HG02678 (cell line): Measurements from ENCODE around the gene RPS6KA2.

Source experiments
- ATAC-seq: cut with Tn5 transposase; IDR thresholded peaks from one replicate; pipeline ENCODE4 v1.9.1; 2021; ENCODE audit warnings: mild to moderate bottlenecking, moderate library complexity; ENCODE audit not compliant: unreplicated experiment

Gene RPS6KA2

DNA sequence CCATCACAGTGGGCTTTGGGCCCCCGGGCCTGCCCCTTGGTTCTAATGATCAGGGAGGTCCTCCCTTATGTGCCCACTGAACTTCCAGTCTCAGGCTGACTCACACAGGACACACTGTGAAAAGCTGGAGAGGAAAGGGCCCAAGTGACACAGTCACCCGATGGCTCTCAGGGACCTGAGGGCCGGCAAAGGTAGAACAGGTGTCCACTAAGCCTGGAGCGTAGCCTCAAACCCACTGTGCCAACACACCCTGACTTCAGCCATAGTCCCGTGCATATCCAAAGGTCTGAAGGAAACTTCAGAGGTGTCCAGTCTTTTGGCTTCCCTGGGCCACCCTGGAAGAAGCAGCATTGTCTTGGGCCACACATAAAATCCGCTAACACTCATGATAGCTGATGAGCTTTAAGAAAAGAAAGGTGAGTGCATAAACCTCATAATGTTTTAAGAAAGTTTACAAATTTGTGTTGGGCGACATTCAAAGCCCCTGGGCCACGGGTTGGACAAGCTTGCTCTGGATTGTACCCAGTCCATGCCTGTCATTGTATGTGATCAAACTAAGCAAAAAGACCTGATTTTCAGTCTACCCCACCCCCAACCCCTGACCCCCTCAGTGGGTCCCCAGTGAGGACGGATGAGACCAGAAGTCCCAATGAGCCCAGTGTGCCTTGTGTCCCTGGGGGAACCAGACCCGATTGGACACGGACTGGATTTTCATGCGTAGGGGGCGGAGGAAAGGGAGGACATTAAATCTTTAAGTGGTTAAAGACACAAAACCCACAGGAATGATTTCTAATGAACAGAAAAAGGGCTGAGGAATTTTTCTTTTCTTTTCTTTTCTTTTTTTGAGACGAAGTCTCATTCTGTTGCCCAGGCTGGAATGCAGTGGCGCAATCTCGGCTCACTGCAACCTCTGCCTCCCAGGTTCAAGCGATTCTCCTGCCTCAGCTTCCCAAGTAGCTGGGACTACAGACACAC is 46.7 kb downstream of the RPS6KA2 start:
- ATAC-seq, result no peak

- ATAC-seq, result no peak
Observed at GRCh38 chr6:166579237-166579850, 47.7 kb downstream of the RPS6KA2 start.

DNA sequence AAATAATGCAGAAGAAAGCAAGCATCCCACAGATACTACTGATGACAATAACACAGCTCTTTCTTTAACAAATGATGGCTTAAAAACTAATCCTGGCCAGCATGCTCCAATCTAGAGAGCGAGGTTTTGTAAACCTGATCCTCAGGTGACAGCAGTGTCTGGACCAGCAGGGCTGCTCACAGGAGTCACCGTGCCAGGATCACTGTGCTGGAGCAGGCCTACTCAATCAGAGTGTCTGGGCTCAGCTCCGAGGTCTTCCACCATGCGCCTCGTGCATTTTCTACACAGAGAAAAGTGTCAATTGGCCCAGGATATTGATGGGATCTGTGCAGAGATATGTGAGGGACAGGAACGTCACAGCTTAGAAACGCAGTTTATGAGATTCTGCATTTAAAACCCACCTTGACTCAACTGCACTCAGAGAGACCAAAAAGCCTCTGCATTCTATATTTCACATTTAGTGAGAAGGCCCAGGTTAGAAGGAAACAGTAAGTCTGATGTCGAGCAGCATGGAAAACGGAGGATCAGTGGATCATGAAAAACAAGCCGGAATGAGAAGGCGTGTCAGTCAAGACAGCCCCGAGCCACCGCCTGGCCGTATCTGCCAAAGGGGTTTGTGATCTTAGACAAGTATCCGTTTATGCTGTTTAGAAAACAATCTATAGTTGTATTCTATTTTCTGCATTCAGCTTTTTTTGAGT is 48.4 kb downstream of the RPS6KA2 start:
- no peak for ATAC-seq

- ATAC-seq, result no peak
Observed at GRCh38 chr6:166575205-166575604, 51.8 kb downstream of the RPS6KA2 start.

GRCh38 chr6:166573511-166574216 is 53.4 kb downstream of the RPS6KA2 start:
- ATAC-seq, result no peak

GRCh38 chr6:166572370-166573261 is 54.4 kb downstream of the RPS6KA2 start:
- ATAC-seq, result no peak

DNA sequence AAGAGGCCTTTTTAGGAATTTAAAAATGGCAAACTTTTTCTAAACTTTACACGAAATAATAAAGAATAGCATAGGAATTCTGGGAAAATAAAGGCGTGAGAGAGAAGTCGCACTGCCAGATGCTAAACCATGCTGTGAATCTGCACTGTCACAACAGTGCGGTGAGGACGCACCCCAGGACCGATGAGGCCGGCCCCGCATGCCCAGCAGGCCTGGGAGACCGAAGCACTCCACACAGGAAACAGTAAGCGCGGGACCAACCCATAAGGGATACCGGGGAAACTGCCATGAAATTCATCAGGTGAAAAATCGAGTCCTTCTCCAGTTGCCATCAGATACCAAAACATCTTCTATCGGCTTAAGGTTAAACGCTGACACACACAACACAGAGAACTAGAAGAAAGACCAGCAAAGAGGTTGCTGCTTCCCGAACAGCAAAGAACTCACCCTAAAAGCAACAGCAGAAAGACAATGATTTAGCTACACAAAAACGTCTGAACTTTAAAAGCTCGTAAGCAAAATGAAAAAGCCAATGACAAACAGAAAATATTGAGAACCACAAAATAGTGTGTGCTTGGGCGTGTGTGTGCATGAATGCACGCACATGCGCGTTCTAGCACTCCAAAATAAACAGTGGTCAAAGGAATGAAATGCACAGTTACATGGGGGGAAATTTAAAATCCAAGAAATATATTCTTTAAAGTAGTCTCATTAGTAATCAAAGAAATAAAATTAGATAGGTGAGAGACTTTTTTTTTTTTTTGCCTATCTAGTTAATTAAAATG is 55.9 kb downstream of the RPS6KA2 start:
- ATAC-seq, result no peak

- ATAC-seq, result no peak
Observed at GRCh38 chr6:166569206-166569605, 57.8 kb downstream of the RPS6KA2 start.

- no peak for ATAC-seq
Observed at GRCh38 chr6:166567813-166568212, 59.2 kb downstream of the RPS6KA2 start.

DNA sequence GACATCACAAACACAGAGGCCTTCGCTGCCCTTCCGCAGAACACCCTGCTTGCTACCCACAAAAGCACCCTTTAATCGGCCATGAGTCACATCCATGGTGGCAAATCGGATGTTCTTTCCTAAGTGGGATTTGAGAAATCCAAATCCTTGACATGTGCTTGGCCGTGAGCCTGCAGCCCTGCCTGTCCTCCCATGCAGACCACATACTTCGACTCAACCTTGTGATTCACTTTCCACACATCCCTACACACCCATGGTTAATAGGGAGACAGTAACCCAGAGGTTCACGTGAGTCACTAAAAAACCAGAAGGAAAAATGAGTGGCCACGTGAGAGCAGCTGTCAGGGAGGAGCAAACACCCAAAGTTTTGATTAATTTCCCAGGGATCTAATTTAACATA is 59.9 kb downstream of the RPS6KA2 start:
- ATAC-seq, result no peak

DNA sequence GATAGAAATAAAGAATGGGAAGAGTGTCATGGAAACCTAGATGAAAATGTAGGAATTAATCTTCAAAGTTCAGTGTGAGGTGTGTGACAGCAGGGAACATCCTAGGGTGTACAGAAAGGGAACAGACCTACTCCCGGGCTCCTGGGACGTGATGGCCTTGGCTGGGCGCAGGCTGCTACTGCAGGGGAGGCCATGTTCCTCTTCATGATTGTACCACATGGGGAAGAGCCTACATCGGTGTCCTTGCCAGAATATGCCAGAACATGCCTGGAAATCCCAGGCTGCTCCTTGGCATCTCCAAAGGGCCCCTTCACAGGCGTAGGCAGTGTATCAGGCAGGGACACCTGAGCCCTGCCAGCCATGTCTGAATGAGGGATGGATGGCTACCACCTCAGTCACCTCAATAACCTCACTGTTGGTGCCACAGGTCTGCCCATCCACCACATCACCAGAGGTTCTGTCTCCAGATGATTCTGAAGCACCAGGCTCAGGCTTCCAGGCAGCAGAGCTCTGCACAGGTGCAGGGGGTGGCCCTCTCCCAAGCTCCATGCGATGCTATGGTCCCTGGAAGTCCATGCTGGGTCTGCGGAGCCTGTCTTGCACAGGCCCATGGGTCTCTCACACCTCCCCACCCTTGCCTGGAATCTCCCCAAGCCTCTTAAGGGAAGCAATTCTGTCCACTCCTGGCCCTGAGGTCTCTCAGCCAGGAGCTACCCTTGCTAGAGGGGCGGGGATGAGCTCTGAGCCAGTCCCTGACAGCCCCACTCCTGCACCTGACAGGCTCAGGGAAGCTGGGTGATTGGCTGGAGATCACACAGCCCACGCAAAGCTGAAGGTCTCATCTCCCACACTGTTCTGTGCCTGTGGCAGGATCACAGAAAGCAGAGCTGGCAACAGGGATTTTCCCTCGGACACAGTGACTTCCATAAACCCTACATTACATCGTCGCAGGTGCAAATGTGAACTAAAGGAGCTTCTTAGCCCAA is 60.7 kb downstream of the RPS6KA2 start:
- ATAC-seq, result no peak

DNA sequence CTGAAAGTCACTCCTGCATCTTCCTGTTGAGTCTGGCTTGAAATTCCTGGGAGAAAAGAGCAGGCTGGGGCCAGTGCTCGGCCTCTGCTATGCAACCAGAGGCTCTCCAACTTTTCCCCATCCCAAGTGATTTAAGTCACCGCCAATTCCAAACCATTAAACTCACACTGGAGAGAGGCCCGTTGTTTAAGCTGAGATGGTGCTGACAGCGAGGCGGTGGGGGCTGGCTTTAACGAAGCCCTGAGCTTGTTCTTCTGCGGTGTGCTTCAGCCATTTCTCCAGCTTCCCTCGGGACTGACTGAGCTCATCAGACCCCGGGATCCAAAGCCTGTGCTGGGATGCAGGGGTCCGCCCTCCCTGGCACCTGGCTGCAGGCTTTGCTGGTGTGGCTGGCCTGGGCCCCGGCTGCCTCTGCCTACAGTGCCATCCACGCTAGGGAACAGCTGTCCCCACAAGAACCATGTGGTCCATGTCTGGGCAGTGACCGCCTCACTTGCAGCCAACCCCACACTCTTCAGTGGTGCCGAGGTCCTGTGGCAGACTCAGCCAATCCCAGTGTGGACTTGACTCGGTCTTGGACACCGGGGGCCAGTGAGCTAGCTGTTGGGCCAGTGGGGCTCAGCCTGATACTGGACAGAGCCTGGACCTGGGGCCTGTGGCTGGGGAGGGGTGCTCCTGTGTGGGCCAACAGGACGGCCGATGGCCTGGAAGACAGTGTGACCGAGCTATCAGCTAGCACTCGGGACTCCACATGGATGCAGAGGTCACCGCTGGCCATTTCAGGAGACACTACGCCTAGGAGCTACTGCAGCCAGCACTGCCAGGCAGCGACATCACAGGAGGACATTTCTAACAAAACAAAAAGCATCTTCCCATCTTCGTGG is 61.7 kb downstream of the RPS6KA2 start:
- no peak for ATAC-seq

DNA sequence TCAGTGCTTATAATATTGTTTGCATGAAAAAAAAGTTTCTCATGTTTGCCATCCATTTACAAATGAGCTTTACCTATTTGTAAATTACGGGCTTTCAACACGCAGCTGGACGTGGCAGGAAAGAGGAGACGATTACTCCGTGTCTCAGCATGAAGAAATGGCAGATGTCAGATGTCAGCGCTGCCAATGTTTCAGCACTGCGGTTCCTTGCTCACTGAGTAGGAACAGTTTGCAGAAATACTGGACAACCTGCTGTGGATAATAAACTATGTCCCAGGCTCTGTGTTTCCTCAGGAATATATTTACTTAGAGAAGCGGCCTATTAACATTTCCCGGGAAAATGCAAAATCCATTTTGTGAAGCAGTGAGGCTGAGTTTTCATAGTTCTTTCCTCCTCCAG is 63.2 kb downstream of the RPS6KA2 start:
- ATAC-seq, result no peak

GRCh38 chr6:166563200-166563599 is 63.9 kb downstream of the RPS6KA2 start:
- no peak for ATAC-seq

DNA sequence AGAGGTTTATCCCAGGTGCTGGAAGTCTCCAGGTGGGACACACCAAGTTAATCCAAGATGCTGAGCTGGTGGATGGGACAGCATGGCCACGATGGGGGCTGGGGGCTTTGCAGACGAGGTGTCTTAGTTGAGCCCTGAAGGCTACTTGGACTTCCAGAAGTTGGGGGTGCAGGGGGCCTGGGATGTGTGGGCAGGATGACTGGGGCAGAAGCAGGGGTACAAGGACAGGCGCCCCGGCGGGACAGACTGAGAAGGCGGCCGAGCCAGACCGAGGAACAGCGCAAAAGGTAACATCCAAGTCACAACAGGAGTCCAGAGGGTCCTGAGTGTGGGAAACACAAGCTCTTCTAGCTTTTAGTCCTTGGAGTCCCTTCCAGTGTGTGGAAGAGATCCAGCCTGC is 64.3 kb downstream of the RPS6KA2 start:
- ATAC-seq, result no peak

DNA sequence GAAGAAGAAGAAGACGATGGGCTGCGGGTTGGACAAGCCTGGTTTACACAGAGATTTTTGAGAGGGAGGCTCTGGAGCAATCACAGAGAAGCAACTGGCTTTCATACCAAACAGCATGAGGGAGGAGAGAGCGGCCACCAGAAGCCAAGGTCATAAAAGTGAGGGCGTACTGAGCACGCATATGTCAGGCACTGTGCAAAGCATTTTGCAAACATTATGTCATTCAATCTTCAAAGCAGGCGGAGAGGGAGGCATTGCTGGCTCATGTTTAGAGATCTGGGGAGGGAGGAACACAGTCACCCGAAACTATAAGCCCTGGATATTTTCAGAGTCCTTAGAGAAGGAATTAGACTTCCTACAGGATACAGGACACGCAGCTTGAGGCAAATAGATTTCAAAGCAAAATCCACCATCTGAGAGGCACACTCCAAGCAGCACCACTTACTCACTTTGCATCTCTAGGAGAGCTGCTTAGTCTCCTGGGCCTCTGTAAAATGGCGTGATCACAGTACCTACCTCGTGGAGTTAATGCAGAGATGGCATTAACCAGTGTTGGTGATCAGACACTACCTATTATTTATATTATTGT is 65.2 kb downstream of the RPS6KA2 start:
- no peak for ATAC-seq

- no peak for ATAC-seq
Observed at GRCh38 chr6:166560222-166560621, 66.8 kb downstream of the RPS6KA2 start.
